PFSK-1 (cell line): ENCODE data around the gene EFNA5.

Source experiments
- FOXP2 ChIP-seq: optimal IDR thresholded peaks from 2 replicates; pipeline ENCODE3; 2011; ENCODE audit warnings: borderline replicate concordance, control low read depth, inconsistent platforms; ENCODE audit not compliant: insufficient read depth; ENCODE audit errors: extremely low read length, extremely low read depth
- POLR2AphosphoS5 ChIP-seq: IDR thresholded peaks from 2 replicates; pipeline ENCODE4 v1.6.1; 2012; ENCODE audit warnings: low read depth, mild to moderate bottlenecking, control low read depth, low read length, moderate library complexity
- REST ChIP-seq, 2 experiments: IDR thresholded peaks; 2 replicates each; pipeline versions ENCODE4 v1.6.1 to v1.8.0; 2011 to 2012; ENCODE audit warnings: low read depth in 2 of 2, low read length in 2 of 2, control low read depth in 1 of 2, inconsistent platforms in 1 of 2, mild to moderate bottlenecking in 1 of 2, moderate library complexity in 1 of 2; ENCODE audit not compliant: insufficient read depth in 1 of 2
- SIN3A ChIP-seq: IDR thresholded peaks from 2 replicates; pipeline ENCODE4 v1.6.1; 2012; ENCODE audit warnings: mild to moderate bottlenecking, low read length, moderate library complexity, borderline replicate concordance; ENCODE audit not compliant: insufficient read depth
- TAF1 ChIP-seq: IDR thresholded peaks from 2 replicates; pipeline ENCODE4 v1.6.1; 2012; ENCODE audit warnings: low read length, control low read depth, borderline replicate concordance; ENCODE audit not compliant: insufficient read depth

The EFNA5 gene

GRCh38 chr5:107499237-107499636 lies 171.5 kb downstream of the EFNA5 start:
- TF ChIP-seq TAF1 (no peak), SIN3A (no peak), POLR2AphosphoS5 (no peak), REST (IDR thresholded peaks at IDR 0.05; ENCODE audit: insufficient read depth in 1 of 2, low read depth in 2 of 2, low read length in 2 of 2) (no peak), FOXP2 (no peak)

- TF ChIP-seq SIN3A (no peak), FOXP2 (no peak), POLR2AphosphoS5 (no peak), TAF1 (no peak), REST (IDR thresholded peaks at IDR 0.05; ENCODE audit: insufficient read depth in 1 of 2, low read depth in 2 of 2, low read length in 2 of 2) (no peak)
Observed at GRCh38 chr5:107496466-107496865, 174.3 kb downstream of the EFNA5 start.

GRCh38 chr5:107487056-107487542 lies 183.6 kb downstream of the EFNA5 start:
- no peak for TF ChIP-seq SIN3A
- TF ChIP-seq TAF1, result no peak
- TF ChIP-seq REST (IDR thresholded peaks at IDR 0.05; ENCODE audit: insufficient read depth in 1 of 2, low read depth in 2 of 2, low read length in 2 of 2), result no peak
- TF ChIP-seq POLR2AphosphoS5, result no peak
- no peak for TF ChIP-seq FOXP2

GRCh38 chr5:107486489-107486888 lies 184.2 kb downstream of the EFNA5 start:
- no peak for TF ChIP-seq POLR2AphosphoS5
- no peak for TF ChIP-seq FOXP2
- TF ChIP-seq SIN3A, result no peak
- TF ChIP-seq TAF1, result no peak
- TF ChIP-seq REST (IDR thresholded peaks at IDR 0.05; ENCODE audit: insufficient read depth in 1 of 2, low read depth in 2 of 2, low read length in 2 of 2), result no peak

- TF ChIP-seq SIN3A (no peak), REST (IDR thresholded peaks at IDR 0.05; ENCODE audit: insufficient read depth in 1 of 2, low read depth in 2 of 2, low read length in 2 of 2) (no peak), POLR2AphosphoS5 (no peak), FOXP2 (no peak), TAF1 (no peak)
Observed at GRCh38 chr5:107485184-107485583, 185.6 kb downstream of the EFNA5 start.
